ENCODE data around the gene CNEP1R1.

DNA sequence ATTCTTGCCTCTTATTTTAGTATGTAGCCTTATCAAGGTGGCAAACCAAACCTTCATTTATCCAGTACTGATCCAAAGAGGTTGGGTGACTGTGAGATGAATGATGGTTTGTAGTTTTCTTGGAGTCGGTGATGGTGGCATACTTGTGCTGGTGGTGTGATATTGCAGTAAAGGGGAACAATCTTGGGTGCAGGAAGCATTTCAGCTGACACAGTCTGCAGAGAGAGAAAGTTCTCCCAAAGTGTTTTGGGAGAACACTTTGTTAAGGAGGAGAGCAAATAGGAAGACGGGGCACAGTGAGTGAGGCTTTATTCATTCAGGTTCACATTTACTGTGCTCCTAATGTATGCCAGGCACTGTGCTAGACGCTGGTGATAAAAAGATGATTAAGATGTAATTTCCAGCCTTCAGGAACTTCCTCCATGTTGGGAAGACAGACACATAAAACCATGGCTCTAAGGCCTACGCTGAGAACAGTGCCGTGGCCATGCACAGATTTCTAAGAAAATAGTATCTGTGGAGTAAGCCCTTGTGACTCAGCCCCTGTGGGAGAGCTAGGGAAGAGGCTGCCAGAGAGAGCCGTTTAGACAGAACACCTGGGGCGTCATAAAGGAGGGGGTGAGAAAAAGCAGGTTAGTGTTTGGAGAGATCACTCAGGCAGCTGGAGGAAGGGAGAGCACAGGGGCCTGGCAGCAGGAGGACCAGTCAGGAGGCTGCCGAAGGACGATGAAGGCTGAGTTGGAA, 54.5 kb downstream of the CNEP1R1 start:
- TF ChIP-seq, protein P1, sequence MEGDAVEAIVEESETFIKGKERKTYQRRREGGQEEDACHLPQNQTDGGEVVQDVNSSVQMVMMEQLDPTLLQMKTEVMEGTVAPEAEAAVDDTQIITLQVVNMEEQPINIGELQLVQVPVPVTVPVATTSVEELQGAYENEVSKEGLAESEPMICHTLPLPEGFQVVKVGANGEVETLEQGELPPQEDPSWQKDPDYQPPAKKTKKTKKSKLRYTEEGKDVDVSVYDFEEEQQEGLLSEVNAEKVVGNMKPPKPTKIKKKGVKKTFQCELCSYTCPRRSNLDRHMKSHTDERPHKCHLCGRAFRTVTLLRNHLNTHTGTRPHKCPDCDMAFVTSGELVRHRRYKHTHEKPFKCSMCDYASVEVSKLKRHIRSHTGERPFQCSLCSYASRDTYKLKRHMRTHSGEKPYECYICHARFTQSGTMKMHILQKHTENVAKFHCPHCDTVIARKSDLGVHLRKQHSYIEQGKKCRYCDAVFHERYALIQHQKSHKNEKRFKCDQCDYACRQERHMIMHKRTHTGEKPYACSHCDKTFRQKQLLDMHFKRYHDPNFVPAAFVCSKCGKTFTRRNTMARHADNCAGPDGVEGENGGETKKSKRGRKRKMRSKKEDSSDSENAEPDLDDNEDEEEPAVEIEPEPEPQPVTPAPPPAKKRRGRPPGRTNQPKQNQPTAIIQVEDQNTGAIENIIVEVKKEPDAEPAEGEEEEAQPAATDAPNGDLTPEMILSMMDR (IDR thresholded peaks at IDR 0.05): no peak
- no peak for TF ChIP-seq EZH2 (IDR thresholded peaks at IDR 0.05; ENCODE audit: borderline replicate concordance, insufficient read depth, low read depth, low read length, poor library complexity, severe bottlenecking)
